ENCODE results near the gene CLOCK.

DNA sequence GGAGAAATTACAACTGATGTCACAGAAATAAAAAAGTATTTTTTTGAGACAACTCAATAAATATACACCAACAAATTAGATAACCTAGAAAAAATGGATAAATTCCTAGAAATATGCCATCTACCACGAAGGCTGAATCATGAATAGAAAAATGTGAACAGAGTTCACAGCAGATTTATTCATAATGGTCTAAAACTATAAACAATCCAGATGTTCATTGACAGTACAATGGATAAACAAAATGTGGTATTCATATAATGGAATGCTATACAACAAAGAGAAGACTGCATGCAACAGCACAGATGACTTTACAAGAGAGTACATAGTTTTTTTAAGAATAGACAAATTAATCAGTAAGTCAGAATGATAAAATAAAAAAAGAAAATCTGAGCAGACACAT is 55.2 kb downstream of the CLOCK start:
- TF ChIP-seq, protein P1, sequence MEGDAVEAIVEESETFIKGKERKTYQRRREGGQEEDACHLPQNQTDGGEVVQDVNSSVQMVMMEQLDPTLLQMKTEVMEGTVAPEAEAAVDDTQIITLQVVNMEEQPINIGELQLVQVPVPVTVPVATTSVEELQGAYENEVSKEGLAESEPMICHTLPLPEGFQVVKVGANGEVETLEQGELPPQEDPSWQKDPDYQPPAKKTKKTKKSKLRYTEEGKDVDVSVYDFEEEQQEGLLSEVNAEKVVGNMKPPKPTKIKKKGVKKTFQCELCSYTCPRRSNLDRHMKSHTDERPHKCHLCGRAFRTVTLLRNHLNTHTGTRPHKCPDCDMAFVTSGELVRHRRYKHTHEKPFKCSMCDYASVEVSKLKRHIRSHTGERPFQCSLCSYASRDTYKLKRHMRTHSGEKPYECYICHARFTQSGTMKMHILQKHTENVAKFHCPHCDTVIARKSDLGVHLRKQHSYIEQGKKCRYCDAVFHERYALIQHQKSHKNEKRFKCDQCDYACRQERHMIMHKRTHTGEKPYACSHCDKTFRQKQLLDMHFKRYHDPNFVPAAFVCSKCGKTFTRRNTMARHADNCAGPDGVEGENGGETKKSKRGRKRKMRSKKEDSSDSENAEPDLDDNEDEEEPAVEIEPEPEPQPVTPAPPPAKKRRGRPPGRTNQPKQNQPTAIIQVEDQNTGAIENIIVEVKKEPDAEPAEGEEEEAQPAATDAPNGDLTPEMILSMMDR (IDR thresholded peaks at IDR 0.05; ENCODE audit: low read depth, low read length, poor library complexity, severe bottlenecking) = no peak
- TF ChIP-seq EZH2phosphoT487 (IDR thresholded peaks at IDR 0.05; ENCODE audit: borderline replicate concordance, low read length) = no peak

Measured in DOHH2 (cell line).